Stimulated activated CD4-positive, alpha-beta T cell treated with anti-CD3 and anti-CD28 coated beads, Interleukin-1b, Interleukin-23, amount 100 ng/mL, for 24 hours (primary cell): ENCODE results near the gene XIRP1.
"Not testable (repeated sequence)": the region's sequence is repeated elsewhere in the genome, so short reads cannot be mapped to it uniquely, and the experiment has no call there.

Experiments
- DNase-seq, 4 experiments: peaks; one replicate each; pipeline ENCODE4 v3.0.0-alpha.2; 2020; ENCODE audit warnings: low read depth in 4 of 4, low spot score in 1 of 4

Gene XIRP1

DNA sequence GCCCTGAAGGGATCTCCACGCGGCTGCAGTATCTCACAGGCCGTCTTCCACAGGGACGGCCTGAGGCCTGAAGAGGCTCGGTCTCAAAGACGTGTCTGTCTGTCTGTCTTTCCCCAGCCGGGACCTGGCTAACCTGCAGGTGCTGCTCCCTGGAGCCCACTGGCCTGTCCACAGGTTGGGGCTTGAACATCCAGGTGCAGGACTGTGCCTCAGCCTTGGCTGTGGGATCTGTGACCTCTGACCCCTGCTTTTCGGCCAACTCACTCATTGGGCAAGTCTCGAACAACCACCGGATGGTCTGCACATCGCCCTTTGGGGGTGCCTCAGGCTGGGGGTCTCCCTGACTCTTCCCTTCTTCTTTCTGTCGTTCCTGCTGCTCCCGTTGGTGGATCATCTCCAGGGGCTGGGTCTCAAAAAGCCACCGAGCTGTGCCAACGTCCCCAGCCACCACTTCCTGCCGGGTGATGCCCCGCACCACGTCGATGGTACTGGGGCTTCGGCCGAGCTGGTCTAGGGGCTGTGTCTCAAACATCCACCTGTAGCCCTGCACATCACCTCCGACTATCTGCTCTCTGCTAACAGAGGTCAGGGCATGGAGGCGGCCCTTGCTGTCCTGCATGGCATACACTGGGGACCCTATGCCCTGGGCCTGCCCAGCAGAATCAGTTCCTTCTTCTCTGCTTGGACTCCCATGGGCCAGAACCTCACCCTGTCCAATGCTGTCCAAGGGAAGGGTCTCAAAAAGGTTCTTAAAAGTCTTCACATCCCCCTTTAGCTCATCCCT, 4.8 kb downstream of the XIRP1 start:
- no peak for DNase-seq

DNA sequence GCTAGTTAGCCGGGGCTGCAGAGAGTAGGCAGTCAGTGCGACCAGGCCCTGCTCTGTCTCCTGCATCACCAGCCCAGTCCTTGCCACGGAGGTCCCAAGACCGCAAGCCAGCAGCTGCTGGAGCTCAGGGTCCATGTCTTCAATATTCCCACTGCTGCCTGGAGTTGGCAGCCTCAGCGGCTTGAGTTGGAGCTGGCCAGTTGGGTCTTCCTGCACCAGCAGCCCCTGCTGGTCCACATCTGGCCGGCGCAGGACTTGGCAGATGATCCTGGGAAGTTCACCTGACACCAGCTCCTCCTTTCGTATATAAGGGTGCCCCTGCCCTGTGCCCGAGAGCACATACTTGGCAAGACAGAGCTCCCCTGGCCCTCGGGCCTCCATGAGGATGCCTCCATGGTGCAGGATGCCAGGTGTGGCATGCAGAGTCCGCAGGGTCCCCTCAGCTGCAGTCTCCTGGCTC, 5.7 kb downstream of the XIRP1 start:
- no peak for DNase-seq

DNA sequence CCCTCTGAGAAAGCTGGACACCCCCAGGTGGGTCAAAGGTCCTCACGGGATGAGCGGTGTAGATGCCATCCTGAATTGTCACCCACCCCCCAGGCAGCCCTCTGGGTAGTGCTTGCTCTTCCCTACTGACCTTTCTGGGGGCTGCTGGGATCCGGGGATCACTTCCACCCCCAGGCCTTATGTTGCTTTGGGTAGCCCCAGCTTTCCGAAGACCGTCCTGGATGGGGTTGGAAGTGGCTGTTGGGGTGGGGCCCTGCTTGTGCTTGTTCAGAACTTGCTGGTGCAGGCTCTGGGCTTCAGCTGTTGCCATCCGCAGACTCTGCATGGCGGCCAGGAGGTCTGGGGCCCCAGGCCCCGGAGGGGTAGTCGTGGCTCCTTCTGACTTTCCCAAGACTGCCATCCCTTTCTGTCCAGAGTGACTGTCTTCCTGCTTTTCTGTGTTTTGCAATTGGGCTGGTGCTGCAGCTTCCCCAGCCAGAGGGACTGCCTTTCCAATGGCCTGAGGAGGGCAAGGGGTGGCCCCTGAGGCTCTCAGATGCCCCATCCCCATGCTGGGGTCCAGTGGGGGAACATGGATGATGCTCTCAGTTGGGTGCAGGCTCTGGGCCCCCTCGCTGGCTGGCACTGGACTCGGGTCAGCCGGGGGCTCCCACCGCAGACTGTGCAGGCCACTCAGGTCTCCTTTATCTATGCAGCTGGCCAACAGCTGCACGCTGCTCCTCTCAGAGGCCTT, 6.3 kb downstream of the XIRP1 start:
- no peak for DNase-seq

DNA sequence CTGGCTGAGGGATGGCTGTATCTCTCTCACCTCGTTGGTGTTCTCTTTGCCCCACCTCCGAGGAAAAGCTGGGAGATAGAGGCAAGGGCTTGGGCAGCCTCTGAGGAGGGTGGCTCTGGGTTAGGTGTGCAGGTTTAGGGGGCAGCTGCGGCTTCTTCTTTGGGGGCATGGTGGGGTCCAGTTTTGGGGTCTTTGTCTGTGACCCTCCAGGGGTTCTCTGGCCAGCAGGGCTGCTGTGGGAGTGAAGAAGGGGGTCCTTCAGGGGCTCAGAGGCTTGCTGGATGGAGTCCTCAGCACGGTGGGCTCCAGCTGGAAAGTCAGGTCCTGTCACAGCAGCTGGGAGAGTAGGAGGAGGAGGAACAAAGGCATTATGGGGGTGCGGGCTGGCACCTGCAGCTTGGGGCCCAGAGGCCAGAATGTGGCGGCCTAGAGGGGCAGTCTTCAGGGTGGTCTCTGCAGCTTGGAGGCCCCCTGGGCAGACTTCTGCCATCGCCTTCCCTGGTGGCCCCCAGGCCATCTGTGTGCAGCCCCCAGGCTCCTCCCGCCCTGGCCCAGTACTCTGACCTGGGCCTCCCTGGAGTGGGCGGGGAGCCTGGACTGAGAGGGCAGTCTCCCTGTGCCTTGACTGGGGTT, 7.0 kb downstream of the XIRP1 start:
- DNase-seq = no peak

DNA sequence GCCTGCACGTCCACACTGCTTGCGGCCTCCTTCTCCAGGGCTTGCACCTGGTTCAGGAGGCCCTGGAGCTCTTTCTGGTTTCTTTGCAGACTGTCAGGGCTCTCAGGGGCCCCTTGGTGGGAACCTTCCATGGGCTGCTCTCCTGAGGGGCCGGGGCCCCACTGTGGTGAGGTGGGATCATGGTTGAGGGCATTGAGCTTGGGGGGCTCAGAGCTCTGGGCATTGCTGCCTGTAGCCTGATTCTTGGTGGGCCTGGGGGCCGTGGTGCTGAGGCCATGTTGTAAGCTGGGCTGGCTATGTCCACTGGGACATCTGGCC, 7.5 kb downstream of the XIRP1 start:
- DNase-seq = no peak

DNA sequence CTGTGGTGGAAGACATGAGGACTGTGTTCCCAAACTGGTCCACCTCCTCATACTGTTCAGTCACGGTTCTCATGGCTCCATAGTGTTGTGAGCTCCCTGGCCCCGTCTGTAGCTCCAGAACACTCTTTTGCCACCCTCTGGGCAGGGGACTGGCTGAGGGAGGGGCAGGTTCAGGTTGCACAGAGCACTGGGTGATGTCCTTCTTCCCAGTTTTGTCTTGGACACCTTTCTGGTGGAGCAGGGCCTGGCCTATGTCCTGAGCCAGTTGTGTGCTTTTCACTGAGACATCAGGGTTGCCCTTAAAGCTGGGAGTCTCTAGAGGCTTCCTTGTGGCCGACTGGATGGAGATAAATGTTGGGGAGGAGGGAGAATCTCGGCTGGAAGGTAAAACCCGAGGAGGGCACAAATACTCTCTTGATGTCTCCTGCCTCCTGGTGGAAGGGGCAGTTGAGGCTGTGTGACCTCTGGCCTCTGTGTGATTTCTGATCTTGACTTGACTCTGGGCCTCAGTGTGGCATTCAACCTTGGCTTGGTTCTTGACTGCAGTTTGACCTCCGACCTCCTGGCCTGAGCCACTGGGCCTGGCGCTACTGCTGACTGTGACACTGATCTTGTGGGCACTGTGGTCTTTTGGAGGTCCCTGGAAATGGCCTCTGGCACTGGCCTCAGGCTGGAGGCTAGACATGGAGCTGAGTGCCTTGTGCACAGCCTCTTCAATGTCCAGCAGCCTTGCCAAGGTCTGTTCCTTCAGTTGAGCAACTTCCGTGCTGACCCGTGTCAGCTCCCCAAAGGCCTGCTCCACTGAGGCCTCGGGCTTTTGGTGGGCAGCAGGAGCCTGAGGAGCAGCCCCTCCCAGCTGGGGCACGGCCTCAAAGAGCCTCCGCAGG, 8.1 kb downstream of the XIRP1 start:
- DNase-seq = no peak

DNA sequence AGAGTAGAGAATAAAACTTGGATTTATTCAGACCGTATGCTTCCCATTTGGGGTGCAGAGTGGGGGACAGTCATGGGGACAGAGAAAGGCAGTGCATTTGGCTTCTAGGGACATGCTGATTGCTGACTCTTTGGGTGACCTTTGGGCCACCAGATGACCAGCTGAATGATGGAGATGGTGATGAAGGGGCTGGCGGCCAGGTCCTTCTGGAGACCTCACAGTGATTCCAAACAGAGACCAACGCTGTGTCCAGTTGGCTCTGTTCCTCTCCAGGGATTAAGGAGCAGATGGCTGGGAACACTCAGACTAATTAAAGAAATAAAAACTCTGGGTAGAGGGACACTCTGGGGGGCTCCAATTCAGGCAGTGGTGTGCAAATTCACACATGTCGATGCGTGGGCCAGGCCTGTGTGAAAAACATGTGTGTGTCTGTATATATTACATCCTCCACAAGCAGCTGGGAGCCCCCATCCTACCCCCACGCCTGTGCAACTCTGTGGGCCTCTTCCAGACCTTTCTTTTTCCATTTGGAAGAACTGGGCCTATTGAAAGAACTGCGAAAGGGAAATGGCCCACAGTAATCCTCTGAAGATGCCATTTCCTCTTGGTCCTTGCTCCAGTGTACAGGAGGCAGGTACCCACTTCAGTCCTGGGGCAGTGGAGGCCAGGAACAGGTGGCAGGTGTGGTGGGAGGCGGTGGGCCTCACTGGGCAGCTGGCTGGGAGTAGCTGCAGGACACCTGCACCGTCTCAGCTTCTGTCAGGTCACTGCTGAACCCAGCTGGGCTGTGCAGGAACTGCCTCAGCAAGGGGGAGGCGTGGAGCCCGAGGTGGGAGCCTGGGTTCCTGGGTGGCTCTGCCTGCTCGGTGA, 8.9 kb downstream of the XIRP1 start:
- no peak for DNase-seq

DNA sequence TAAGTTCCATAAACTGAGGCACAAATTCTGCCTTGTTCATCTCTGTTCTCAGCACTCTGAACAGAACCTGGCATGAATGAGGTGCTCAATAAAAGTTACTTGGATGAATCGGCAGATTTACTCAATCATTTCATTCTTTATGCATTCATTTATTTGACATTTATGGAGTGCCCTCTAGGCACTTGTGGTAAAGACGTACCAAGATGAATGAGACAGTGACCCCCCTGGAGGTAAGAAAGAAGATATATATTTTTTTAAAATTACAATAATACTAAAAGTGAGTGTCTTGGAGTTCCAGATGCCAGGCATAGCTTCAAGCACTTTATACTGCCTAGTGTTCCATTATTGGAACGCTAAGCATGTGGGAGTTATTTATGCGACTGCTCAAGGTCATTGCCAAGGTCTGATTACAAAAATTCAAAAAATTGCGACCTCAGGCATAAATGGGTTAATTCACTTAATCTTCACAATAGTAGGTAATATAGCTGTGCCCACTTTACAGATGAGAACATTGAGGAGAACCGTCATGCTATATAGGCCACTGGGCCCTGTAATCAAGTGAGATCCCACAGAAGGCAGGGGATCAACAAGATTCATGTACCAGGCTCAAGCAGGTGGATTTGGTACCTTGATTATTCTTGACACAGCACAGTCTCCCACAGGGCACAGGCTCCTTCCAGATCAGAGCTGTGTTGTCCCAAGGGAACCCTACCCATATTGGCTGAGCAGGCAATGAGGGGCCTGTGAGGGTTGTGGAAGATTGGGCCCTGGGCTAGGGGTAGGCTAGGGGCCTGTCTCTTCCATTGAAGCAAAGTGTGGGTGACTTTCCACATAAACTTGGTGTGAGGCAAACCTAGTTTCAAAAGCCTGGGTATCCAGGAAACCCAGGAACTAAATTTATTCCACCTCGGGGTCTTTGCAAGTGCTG, 10.7 kb downstream of the XIRP1 start:
- DNase-seq = no peak

DNA sequence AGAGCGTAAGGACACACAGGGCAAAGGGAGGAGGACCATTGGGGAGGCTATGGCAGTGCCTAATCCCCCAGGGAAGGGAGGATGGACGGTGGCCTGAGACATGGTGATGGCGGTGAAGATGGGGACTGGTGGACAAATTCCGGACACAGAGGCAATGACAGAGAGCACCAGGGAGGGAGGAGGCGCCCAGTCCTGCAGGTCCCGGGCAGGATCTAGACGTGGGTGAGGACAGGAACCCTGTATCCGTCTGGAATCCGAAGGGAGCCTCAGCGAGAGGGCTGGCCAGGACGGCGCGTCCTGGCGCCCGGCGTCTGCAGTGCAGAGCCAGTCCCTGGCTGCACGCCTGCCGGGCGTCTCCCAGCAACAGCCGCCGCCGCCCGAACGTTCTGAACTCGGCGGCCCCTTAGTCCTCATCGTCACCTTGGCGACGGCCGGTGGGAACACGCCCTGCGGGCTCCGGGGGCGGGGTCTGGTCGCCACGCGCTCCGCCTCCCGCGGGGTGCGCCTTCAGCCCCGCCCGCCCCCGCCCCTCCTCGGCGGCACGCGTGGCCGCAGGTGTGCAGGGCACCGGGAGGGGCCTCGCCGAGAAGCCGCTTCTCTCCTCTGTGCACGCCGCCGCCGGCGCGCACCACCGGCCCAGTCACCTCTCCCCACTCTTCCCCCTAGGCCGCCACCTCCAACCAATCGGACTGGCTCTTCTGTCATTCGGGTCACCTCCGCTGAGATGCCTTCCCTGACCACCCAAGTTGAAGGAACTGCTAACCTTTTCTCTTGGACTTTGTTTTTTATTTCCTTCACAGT, 11.6 kb downstream of the XIRP1 start:
- DNase-seq = peak; percentile 59 to 84 (median 76)

DNA sequence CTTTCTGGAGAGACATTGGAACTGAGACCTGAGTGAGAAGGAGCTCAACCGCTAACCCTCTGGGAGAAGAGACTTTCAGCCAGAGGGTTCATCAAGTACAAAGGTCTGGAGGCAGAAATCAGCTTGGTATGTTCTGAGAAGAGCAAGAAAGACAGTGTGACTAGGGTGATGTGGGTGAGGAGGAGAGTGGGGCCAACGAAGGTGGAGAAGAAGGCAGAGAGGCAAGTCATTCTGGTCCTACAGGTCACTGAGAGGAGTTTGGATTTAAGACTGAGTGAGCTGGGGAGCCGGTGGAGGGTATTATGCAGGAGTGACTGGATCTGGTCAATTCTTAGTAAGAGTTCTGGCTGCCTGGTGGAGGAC, 12.2 kb downstream of the XIRP1 start:
- no peak for DNase-seq

DNA sequence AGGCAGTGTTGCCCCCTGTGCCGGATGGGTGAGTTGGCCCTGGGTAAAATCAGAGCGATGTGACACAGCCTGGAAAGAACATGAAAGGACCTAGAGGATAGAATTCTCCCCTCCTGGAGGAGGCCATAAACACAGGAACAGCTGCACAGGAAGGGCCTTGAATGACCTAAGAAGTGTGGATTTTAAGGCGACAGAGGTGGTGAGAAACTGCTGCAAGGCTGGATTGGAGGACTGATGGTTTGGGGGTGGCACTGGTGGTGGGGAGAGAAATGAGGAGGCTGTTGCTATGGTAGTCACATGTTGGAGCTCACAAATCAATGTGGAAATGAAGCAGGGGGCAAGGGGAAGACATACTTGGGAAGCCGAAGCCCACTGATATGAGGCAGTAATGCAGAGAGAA, 13.8 kb downstream of the XIRP1 start:
- no peak for DNase-seq

DNA sequence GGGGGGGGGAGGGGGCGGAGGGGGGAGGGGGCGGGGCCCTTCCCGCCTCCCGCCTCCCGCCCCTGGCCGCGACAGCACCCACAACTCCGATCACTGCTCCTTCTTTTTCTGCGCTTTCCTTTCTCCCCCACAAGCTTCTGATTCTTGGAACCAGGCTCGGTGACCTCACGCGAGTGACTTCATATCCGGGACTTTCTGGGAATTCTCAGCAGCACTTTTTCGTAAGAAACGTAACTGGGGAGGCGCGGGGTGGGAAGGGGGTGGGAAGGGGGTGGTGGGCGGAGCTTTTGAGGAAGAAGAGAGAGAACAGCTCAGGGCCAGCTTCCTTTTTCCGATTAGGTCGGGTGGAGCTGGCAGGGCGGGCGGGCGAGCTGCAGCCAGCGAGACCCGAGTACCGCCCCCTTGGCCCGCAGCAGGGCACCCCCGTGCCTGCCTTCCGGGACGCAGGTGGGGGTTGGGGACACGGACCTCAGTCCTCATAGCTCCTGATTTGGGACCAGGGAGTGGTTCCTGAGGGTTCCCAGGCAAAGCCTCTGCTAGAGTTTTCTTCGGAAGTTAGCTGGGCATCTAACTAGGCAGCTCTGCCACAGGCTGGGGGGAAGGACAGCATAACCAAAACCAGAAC, 14.6 kb downstream of the XIRP1 start:
- peak in 3 of 4 experiments; percentile 43 to 81 (median 57) for DNase-seq

DNA sequence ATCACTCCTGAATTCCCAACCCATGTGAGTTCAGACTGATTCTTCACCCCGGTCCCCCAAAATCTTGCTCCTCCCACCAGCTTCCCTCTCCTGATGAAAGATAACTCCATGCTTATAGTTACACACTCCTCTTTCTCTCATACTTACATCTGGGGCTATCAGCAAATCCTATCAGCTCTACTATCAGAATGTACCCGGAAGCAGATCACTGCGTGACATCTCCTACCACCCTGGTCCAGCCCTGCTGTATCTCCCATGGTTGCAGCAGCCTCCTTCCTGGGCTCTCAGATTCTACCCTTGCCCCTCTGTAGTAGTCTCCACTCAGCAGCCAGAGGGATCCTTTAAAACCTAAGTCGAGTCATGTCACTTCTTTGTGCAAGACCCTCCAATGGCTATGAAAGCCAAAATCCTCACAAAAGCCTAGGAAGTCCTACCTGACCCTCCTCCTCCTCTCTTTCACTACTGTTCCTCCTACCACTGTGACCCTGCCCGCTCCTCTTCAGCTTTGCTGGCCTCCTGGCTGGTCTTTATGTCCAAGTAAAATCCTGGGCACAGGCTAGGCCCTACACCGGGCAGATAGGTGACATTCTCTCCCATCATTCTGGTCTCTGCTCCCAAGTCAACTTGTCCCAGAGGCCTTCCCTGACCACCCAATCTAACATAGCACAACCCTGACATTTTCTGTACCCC, 16.2 kb downstream of the XIRP1 start:
- DNase-seq = no peak

DNA sequence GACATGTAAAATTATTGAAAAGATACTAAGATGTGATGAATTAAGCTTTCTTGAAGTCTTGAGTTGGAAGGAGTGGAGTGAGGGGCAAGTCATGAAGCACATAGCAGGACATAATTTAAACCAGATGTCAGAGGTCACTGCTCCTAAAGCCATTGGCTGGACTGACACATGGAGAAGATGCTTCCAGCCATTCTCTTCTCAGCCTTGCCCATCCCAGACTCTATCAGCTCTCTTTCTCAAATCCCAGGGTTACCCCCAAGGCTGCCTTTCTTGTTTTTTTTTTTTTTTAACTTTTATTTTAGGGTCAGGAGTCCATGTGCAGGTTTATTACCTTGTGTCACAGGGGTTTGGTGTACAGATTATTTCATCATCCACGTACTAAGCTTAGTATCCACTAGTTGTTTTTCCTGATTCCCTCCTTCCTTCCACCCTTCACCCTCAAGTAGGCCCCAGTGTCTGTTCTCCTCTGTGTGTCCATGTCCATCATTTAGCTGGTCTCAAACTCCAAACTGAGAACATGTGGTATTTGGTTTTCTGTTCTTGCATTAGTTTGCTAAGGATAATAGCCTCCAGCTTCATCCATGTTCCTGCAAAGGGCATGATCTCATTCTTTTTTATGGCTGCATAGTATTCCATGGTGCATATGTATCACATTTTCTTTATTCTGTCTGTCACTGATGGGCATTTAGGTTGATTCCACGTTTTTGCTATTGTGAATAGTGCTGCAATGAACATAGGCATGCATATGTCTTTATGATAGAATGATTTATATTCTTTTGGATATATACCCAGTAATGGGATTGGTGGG, 18.9 kb downstream of the XIRP1 start:
- DNase-seq = no peak

DNA sequence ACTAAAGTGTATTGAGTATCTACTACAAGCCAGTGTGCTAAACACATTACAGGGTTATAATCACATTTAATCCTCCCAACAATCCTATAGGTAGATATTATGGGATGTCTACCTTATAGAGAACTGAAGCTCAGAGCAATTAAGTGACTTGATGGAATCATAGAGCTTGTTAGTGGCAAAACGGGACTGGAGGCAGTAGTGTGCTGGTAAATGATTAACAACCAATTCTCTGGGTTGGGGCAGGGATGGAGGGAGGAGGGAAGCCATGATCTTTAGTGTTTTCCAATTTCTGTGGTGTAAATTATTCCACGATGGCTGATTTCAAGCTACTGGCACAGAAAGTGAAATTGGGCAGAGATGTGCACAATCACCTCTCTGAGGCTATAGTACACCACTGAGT, 20.5 kb downstream of the XIRP1 start:
- no peak for DNase-seq

DNA sequence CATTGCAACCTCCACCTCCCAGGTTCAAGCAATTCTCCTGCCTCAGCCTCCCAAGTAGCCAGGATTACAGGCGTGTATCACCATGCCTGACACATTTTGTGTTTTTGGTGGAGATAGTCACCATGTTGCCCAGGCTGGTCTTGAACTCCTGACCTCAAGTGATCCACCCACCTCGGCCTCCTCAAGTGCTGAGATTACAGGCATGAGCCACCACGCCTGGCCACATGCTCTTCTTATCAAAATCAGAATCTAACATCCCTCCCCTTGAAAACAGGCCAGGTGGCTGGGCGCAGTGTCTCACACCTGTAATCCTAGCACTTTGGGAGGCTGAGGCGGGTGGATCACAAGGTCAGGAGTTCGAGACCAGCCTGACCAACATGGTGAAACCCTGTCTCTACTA, 21.5 kb downstream of the XIRP1 start:
- DNase-seq = not testable (repeated sequence)

DNA sequence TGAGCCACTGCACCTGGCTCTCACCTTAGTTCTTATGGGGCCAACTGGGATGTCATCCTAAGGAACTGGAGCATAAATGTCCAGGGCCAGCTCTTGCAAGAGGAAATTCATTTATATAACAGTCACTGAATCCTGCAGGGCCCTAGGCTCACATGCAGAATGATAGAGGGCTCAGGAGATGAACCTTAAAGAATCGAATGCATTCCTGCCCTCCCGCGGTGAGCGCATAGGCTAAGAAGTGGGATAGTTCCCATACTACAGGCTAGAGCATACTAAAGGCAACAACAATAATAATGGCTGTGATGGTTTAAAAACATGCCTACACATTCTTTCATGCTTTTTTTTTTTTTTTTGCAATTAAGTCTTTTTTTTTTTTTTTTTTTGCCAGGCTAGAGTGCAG, 21.9 kb downstream of the XIRP1 start:
- DNase-seq = no peak
